Stomach smooth muscle (tissue), 2 donors: ENCODE results near the gene IGSF22.

ENCODE experiments used
- H3K27ac ChIP-seq: one replicate; pipeline ENCODE4 v1.7.0; 2013; ENCODE audit warnings: mild to moderate bottlenecking, low read length, inconsistent platforms
- H3K27me3 ChIP-seq, 2 donors: one replicate each; pipeline ENCODE4 v1.7.0; 2013; ENCODE audit warnings: low read length in 2 of 2; ENCODE audit not compliant: insufficient read depth in 2 of 2, control insufficient read depth in 1 of 2
- H3K36me3 ChIP-seq, 2 donors: one replicate each; pipeline ENCODE4 v1.7.0; 2013; ENCODE audit warnings: low read length in 2 of 2; ENCODE audit not compliant: control insufficient read depth in 2 of 2, insufficient read depth in 2 of 2
- H3K4me1 ChIP-seq: one replicate; pipeline ENCODE4 v1.7.0; 2013; ENCODE audit warnings: low read length; ENCODE audit not compliant: control insufficient read depth, insufficient read depth
- H3K4me3 ChIP-seq, 2 donors: one replicate each; pipeline ENCODE4 v1.7.0; 2013; ENCODE audit warnings: low read length in 2 of 2
- H3K9ac ChIP-seq, 2 donors: one replicate each; pipeline ENCODE4 v1.7.0; 2013; ENCODE audit warnings: low read length in 2 of 2, mild to moderate bottlenecking in 1 of 2
- H3K9me3 ChIP-seq, 2 donors: one replicate each; pipeline ENCODE4 v1.7.0; 2013; ENCODE audit warnings: low read length in 2 of 2; ENCODE audit not compliant: control insufficient read depth in 2 of 2
- donor health status: healthy.
- donor health status: Pancreatic carcinoma.

The IGSF22 gene

DNA sequence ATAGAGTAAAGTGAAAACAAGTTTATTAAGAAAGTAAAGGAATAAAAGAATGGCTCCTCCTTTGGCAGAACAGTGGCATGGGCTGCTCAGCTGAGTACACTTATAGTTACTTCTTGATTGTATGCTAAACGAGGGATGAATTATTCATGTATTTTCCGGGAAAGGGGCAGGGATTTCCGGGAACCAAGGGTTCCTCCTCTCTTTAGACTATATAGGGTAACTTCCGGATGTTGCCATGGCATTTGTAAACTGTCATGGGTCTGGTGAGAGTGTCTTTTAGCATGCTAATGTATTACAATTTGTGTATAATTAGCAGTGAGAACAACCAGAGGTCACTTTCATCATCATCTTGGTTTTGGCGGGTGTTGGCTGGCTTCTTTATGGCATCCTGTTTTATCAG lies 68.3 kb downstream of the IGSF22 start:
- H3K4me1 ChIP-seq, result no peaks in the 10 kb centered on the region
- H3K9ac ChIP-seq, result no peak overlapping the region
- H3K9me3 ChIP-seq, result no peaks in the 10 kb centered on the region
- no peak overlapping the region for H3K4me3 ChIP-seq
- no peaks in the 10 kb centered on the region for H3K27me3 ChIP-seq
- no peak overlapping the region for H3K27ac ChIP-seq
- no peaks in the 10 kb centered on the region for H3K36me3 ChIP-seq
